DOHH2 (cell line): ENCODE measurements around the gene ODAD4.

Source experiments
- H3F3A ChIP-seq: fragments of 200-600 bp; sonication (generic), shearing (Covaris generic); 2 replicates; pipeline ENCODE4 v1.6.0; 2016; ENCODE audit warnings: antibody characterized with exemption, mild to moderate bottlenecking; ENCODE audit not compliant: control insufficient read depth, insufficient read depth
- H3K27ac ChIP-seq: fragments of 200-600 bp; sonication (generic); 2 replicates; pipeline ENCODE4 v1.5.1; 2014; ENCODE audit warnings: low read depth, mild to moderate bottlenecking, low read length, moderate library complexity
- H3K27me3 ChIP-seq: fragments of 200-600 bp; sonication (generic); 2 replicates; pipeline ENCODE4 v1.6.1; 2014; ENCODE audit warnings: mild to moderate bottlenecking, low read length, mixed read lengths; ENCODE audit not compliant: control insufficient read depth
- H3K36me3 ChIP-seq: fragments of 200-600 bp; sonication (generic); 2 replicates; pipeline ENCODE4 v1.6.1; 2014; ENCODE audit warnings: mild to moderate bottlenecking, low read length, moderate library complexity, mixed read lengths; ENCODE audit not compliant: control insufficient read depth
- H3K4me1 ChIP-seq: fragments of 200-600 bp; sonication (generic); 2 replicates; pipeline ENCODE4 v1.6.1; 2014; ENCODE audit warnings: mild to moderate bottlenecking, low read length, mixed read lengths; ENCODE audit not compliant: control insufficient read depth
- H3K4me2 ChIP-seq: fragments of 200-600 bp; sonication (generic); 2 replicates; pipeline ENCODE4 v1.6.0; 2014; ENCODE audit warnings: mild to moderate bottlenecking, low read length, moderate library complexity
- H3K4me3 ChIP-seq: fragments of 200-600 bp; sonication (generic); 2 replicates; pipeline ENCODE4 v1.5.1; 2014; ENCODE audit warnings: mild to moderate bottlenecking, low read length, mixed read lengths
- H3K79me2 ChIP-seq: fragments of 200-600 bp; sonication (generic); 2 replicates; pipeline ENCODE4 v1.6.1; 2014; ENCODE audit warnings: mild to moderate bottlenecking, low read length, mixed read lengths; ENCODE audit not compliant: control insufficient read depth
- H3K9me2 ChIP-seq: fragments of 200-600 bp; sonication (generic); replicated peaks from 2 replicates; pipeline ENCODE4 v1.6.1; 2014; ENCODE audit warnings: mild to moderate bottlenecking, low read length, mixed read lengths; ENCODE audit not compliant: control insufficient read depth
- H3K9me3 ChIP-seq: fragments of 200-600 bp; sonication (generic); 2 replicates; pipeline ENCODE4 v1.6.1; 2014; ENCODE audit warnings: antibody characterized with exemption, low read length, mixed read lengths; ENCODE audit not compliant: control insufficient read depth, insufficient read depth
- H4K20me1 ChIP-seq: fragments of 200-600 bp; sonication (generic); 2 replicates; pipeline ENCODE4 v1.6.0; 2014; ENCODE audit warnings: low read depth, mild to moderate bottlenecking, antibody characterized with exemption, low read length, moderate library complexity; ENCODE audit not compliant: control insufficient read depth, insufficient read depth
- EZH2phosphoT487 ChIP-seq: fragments of 200-600 bp; sonication (generic); IDR thresholded peaks from 2 replicates; pipeline ENCODE4 v1.6.1; 2017; ENCODE audit warnings: borderline replicate concordance, mild to moderate bottlenecking, antibody characterized with exemption, low read length, moderate library complexity, mixed read lengths
- TF ChIP-seq, protein P1 (sequence below): fragments of 200-600 bp; sonication (generic); IDR thresholded peaks from one replicate; pipeline ENCODE4 v1.5.1; 2014; ENCODE audit warnings: antibody characterized with exemption, mild to moderate bottlenecking, low read depth, low read length; ENCODE audit not compliant: poor library complexity, severe bottlenecking

ODAD4 gene

DNA sequence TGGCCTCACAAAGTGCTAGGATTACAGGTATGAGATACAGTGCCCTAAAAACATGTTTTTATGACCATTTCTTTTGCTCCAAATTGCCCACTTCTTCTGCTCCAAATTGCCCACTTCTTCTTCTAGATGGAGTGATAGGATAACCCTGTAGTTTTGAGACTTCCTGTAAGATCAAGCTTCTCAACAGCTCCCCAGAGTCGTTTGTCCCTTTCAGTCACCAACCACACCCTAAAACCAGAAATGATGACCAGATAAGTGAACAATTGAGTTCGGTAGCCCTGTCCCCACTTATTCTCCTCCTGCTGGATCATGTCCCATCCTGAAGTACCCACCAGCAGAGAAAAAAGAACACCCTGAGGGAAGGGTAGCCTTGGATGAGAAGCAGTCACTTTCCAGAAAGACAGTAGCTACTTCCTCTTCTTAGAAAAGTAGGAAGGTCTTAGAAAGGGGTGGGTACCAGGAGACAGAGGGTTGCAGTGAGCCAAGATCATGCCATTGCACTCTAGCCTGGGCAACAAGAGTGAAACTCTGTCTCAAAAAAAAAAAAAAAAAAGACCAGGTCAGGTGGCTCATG, 2.5 kb downstream of the ODAD4 start:
- Histone ChIP-seq H3K79me2 (peaks cover 21% of the 10 kb centered on the region), H3K9me2 (no peaks in the 10 kb centered on the region), H4K20me1 (no peaks in the 10 kb centered on the region), H3K4me3 (peak overlapping the region; percentile 43), H3K9me3 (no peaks in the 10 kb centered on the region), H3K4me2 (peak overlapping the region; percentile 54), H3F3A (peaks cover 3% of the 10 kb centered on the region; the same call in 1 of the 2 replicates), H3K36me3 (no peaks in the 10 kb centered on the region), H3K27ac (peak overlapping the region; percentile 16; the same call in 1 of the 2 replicates), H3K4me1 (peaks cover 41% of the 10 kb centered on the region), H3K27me3 (no peaks in the 10 kb centered on the region)
- TF ChIP-seq, protein P1, sequence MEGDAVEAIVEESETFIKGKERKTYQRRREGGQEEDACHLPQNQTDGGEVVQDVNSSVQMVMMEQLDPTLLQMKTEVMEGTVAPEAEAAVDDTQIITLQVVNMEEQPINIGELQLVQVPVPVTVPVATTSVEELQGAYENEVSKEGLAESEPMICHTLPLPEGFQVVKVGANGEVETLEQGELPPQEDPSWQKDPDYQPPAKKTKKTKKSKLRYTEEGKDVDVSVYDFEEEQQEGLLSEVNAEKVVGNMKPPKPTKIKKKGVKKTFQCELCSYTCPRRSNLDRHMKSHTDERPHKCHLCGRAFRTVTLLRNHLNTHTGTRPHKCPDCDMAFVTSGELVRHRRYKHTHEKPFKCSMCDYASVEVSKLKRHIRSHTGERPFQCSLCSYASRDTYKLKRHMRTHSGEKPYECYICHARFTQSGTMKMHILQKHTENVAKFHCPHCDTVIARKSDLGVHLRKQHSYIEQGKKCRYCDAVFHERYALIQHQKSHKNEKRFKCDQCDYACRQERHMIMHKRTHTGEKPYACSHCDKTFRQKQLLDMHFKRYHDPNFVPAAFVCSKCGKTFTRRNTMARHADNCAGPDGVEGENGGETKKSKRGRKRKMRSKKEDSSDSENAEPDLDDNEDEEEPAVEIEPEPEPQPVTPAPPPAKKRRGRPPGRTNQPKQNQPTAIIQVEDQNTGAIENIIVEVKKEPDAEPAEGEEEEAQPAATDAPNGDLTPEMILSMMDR = no peak
- TF ChIP-seq EZH2phosphoT487 = no peak

DNA sequence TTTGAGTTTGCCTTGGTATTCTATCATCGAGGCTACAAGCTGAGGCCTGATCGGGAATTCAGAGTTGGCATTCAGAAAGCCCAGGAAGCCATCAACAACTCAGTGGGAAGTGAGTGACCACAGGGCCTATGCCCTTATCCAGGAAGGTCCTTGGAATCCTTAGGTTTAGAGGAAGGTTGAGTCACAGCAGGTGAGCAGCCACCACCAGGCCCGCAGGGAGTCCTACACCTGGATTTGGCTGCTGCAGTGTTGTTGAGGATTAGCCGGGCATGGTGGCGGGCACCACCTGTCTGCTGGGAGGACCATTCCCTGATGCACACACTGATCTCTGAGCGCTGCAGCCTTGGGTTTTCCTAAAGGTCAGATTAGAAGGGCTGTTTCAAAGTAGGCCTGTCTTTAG, 5.2 kb downstream of the ODAD4 start:
- Histone ChIP-seq H3F3A (peaks cover 3% of the 10 kb centered on the region; the same call in 1 of the 2 replicates), H3K4me1 (peaks cover 23% of the 10 kb centered on the region), H3K79me2 (no peaks in the 10 kb centered on the region), H3K4me2 (no peak overlapping the region), H3K27ac (no peak overlapping the region), H3K27me3 (no peaks in the 10 kb centered on the region), H4K20me1 (no peaks in the 10 kb centered on the region), H3K36me3 (no peaks in the 10 kb centered on the region), H3K9me2 (no peaks in the 10 kb centered on the region), H3K4me3 (no peak overlapping the region), H3K9me3 (no peaks in the 10 kb centered on the region)
- TF ChIP-seq EZH2phosphoT487 = no peak
- TF ChIP-seq, protein P1 = no peak

DNA sequence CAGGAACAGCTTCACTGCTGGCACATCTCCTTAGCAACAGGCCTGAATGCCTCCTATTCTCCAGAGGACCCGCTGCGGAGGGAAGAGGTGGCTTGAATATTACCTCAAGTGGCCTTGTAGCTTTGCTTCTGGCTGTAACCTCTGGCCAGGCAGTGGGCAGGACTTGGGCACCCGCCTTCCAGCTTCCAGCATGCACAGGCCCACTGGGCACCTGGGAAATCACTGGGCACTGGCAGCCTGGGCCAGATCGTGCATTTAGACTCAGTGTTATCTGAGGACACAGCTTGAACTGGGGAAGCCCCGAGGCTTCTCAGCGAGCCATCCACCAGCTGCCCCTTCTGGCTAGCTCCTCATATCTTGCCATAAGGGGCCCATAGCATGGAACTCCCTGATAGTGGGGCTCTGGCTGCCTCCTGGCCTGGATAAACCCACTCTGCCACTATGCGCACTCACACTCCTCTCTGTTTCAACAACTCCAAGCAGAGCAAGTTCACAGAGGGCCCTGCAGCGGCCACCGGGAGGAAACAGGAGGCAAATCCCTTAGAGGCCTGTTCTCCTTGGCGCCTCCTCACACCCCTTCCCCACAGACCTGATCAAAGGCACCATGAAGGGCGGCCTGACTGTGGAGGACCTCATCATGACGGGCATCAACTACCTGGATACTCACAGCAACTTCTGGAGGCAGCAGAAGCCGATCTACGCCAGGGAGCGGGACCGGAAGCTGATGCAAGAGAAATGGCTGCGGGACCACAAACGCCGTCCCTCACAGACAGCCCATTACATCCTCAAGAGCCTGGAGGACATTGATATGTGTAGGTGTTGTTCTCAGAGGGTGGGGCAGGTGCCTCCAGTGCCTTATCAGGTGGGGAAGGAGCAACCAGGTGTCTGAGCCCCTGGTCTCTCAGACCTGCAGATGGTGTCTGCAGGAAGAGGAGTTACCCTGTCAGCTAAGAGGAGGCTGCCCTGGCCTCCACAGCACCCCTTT, 7.8 kb downstream of the ODAD4 start:
- Histone ChIP-seq H3K4me1 (peaks cover under 1% of the 10 kb centered on the region; the same call in 1 of the 2 replicates), H3K27ac (no peak overlapping the region), H3F3A (no peaks in the 10 kb centered on the region), H4K20me1 (no peaks in the 10 kb centered on the region), H3K79me2 (no peaks in the 10 kb centered on the region), H3K9me2 (no peaks in the 10 kb centered on the region), H3K27me3 (no peaks in the 10 kb centered on the region), H3K36me3 (no peaks in the 10 kb centered on the region), H3K4me2 (no peak overlapping the region), H3K4me3 (no peak overlapping the region), H3K9me3 (no peaks in the 10 kb centered on the region)
- TF ChIP-seq, protein P1 = no peak
